ENCODE data around the gene RAPH1.

Gene RAPH1

DNA sequence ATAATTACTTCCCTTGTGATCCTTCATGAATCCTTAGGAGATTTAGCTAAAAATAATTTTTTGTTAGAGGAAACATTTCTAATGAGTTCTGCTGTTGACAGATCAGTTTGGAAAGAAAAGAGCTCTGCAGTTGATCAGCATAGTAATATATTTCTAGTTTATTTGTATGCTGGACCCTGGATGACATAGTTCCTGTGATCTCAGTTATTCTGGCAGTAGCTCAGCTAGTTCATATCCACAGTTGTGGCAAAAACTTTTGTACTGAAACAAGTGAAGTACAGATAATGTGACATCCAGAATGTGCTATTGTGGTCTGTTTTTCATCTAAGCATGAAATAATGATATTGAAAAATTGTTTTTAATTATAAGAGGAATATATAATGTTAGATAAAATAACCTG, 173.2 kb downstream of the RAPH1 start:
- TF ChIP-seq, protein P1, sequence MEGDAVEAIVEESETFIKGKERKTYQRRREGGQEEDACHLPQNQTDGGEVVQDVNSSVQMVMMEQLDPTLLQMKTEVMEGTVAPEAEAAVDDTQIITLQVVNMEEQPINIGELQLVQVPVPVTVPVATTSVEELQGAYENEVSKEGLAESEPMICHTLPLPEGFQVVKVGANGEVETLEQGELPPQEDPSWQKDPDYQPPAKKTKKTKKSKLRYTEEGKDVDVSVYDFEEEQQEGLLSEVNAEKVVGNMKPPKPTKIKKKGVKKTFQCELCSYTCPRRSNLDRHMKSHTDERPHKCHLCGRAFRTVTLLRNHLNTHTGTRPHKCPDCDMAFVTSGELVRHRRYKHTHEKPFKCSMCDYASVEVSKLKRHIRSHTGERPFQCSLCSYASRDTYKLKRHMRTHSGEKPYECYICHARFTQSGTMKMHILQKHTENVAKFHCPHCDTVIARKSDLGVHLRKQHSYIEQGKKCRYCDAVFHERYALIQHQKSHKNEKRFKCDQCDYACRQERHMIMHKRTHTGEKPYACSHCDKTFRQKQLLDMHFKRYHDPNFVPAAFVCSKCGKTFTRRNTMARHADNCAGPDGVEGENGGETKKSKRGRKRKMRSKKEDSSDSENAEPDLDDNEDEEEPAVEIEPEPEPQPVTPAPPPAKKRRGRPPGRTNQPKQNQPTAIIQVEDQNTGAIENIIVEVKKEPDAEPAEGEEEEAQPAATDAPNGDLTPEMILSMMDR (IDR thresholded peaks at IDR 0.05; ENCODE audit: insufficient read depth, missing control alignments), result no peak
- no peak for FAIRE-seq
- no peak for DNase-seq (ENCODE audit: insufficient read length, low spot score)

DNA sequence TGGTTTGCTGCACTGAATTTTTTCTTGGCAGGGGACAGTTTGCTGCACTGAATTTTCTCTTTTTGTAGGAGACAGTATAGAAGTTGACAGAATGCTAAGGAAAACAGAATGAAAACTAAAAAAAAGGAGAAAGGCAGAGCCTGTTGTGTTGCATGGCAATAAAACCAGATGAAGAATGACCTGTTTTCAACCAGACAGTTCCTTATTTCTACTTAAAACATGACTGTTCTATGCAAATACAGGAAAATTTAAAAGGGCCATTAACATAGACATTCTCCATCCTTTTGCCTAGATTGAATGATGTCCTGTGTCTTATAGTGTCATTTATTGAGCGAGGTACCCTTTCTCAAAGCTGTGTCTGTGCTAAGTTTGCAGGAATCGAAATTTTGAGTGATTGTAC, 173.6 kb downstream of the RAPH1 start:
- DNase-seq (ENCODE audit: insufficient read length, low spot score), result no peak
- TF ChIP-seq, protein P1 (IDR thresholded peaks at IDR 0.05; ENCODE audit: insufficient read depth, missing control alignments), result no peak
- no peak for FAIRE-seq

DNA sequence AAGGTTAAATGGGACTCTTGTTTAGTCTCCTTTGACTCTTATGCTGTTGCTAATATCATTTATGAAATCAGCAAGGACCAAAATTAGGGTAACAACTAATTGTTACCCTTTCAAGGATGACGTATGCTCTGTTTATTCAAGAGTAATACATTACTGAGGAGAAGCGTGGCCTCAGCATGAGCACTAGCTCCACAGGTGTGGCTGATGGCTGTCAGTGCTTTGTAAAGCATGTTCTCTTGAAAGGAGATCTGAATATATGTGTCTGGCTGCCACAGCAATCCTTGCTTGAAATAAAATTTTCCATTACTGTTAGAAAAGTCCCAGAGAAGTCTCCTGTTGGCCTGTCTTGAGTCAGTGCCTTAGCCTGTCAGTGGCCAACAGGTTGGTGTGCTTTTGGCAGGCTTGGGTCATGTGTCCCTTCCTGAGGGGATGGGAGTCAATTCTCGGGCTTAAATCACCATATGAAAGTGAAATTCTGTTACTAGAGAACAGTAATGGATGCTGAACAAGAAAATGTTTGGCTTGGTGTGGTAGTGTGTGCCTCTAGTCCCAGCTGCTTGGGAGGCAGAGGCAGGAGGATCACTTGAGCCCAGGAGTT, 174.2 kb downstream of the RAPH1 start:
- TF ChIP-seq, protein P1 (IDR thresholded peaks at IDR 0.05; ENCODE audit: insufficient read depth, missing control alignments), result no peak
- DNase-seq (ENCODE audit: insufficient read length, low spot score) (no peak), FAIRE-seq (no peak)

DNA sequence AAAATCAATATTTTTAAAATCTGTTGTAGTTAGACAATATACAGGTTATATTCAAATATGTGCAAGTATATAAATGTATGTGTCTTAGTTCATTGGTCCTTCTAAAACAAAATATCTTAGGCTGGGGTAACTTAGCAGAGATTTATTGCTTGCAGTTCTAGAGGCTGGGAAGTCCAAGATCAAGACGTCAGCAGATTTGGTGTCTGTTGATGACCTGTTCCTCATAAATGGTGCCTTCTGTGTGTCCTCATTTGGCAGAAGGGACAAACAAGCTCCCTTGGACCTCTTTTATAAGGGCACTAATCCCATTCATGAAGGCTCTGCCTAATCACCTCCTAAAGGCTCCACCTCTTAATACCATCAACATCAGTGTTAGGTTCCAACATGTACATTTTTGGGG, 175.7 kb downstream of the RAPH1 start:
- TF ChIP-seq, protein P1 (IDR thresholded peaks at IDR 0.05; ENCODE audit: insufficient read depth, missing control alignments), result no peak
- FAIRE-seq (no peak), DNase-seq (ENCODE audit: insufficient read length, low spot score) (no peak)

DNA sequence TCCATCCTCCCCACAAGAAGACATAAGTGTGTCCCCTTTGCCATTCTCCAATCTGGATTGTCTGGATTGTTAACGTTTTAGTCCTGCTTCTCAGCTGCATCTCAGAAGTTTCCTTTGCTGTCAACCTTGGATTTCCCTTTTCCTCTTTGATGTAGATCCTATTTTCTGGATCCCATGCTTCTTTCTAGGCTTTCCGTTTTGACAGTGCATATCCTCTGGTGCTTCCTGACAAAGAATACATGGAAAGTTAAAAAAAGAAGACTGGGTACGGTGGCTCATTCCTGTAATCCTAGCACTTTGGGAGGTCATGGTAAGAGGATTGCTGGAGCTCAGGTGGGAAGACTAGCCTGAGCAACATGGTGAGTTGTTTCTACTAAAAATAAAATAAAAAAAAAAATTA, 180.1 kb downstream of the RAPH1 start:
- FAIRE-seq, result no peak
- TF ChIP-seq, protein P1 (IDR thresholded peaks at IDR 0.05; ENCODE audit: insufficient read depth, missing control alignments), result no peak
- DNase-seq (ENCODE audit: insufficient read length, low spot score), result no peak

DNA sequence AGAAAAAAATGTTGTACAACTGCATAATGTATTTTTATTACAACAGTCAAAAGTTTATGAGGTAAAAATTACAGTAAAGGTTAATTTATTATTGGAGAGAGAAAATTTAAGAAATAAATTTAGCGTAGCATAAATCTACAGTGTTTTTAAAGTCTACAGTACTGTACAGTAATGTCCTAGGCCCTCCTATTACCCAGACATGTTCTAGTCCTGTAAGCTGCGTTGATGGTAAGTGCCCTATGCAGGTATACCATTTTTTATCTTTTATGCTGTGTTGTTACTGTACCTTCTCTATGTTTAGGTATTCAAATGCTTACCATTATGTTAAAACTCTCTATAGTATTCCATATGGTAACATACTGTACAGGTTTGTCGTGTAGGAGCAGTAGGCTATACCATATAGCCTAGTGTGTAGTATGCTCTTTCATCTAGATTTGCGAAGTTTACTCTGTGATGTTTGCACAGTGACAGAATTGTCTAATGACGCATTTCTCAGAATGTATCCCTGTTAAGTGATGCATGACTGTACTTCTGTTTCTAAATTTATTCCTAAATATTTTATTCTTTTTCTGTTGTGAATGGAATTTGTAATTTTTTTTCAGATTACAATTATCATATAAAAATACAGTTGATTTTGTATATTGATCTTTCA, 182.4 kb downstream of the RAPH1 start:
- DNase-seq (ENCODE audit: insufficient read length, low spot score), result no peak
- FAIRE-seq, result no peak

DNA sequence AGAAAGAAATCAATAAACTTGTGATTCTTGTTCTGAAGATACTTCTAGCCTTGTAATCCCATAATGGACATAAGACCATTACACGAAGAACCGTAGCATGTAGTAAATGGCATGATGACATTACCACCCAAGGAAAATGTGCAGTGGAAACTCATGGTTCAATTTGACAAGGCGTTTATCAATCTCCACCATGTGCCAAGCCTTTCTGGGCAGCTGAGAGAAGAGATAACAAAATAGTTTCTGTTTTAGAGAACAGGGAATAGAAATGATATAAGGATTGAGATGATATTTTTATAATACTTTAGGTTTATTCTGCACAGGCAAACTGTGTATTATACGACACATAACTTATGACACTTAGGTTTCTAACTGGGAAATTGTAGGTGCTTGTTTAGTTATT, 187.7 kb downstream of the RAPH1 start:
- FAIRE-seq, result no peak

More for the DNA sequence above, 182.4 kb downstream of the RAPH1 start:
- TF ChIP-seq, protein P1 (IDR thresholded peaks at IDR 0.05; ENCODE audit: insufficient read depth, missing control alignments), result no peak

More for the DNA sequence above, 187.7 kb downstream of the RAPH1 start:
- no peak for DNase-seq (ENCODE audit: insufficient read length, low spot score)
- TF ChIP-seq, protein P1 (IDR thresholded peaks at IDR 0.05; ENCODE audit: insufficient read depth, missing control alignments), result no peak

Measured in D721Med (cell line).